ENCODE measurements around the gene ANKS1A.

ANKS1A gene

GRCh38 chr6:35036828-35037663 is 148.0 kb downstream of the ANKS1A start:
- in situ Hi-C loops (cut with MboI; ENCODE audit: low sequenced_read_pairs), result no loop called here

GRCh38 chr6:35037664-35038038 is 148.6 kb downstream of the ANKS1A start:
- in situ Hi-C loops (cut with MboI; ENCODE audit: low sequenced_read_pairs), result no loop called here

GRCh38 chr6:35038076-35038475 is 149.0 kb downstream of the ANKS1A start:
- in situ Hi-C loops (cut with MboI; ENCODE audit: low sequenced_read_pairs), result no loop called here

DNA sequence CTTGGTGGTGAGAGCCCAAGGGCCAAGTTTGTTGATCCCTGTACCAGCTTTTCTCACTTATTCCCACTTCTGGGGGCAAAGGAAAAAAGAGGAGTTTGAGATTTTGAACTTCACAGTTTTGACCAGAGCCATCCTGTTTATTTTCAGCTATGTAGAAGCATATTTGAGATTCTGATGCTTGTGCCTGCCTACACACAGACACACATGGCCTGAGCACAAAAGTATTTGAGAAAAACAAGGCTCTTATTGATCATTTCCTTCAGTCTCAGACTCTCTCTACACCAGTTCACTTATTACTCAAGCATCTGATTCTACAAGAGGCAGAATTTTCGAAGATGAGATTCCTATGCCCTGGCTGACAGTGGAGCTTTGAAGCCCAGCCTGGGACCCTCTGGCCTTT is 151.3 kb downstream of the ANKS1A start:
- in situ Hi-C loops (cut with MboI; ENCODE audit: low sequenced_read_pairs), result no loop called here

DNA sequence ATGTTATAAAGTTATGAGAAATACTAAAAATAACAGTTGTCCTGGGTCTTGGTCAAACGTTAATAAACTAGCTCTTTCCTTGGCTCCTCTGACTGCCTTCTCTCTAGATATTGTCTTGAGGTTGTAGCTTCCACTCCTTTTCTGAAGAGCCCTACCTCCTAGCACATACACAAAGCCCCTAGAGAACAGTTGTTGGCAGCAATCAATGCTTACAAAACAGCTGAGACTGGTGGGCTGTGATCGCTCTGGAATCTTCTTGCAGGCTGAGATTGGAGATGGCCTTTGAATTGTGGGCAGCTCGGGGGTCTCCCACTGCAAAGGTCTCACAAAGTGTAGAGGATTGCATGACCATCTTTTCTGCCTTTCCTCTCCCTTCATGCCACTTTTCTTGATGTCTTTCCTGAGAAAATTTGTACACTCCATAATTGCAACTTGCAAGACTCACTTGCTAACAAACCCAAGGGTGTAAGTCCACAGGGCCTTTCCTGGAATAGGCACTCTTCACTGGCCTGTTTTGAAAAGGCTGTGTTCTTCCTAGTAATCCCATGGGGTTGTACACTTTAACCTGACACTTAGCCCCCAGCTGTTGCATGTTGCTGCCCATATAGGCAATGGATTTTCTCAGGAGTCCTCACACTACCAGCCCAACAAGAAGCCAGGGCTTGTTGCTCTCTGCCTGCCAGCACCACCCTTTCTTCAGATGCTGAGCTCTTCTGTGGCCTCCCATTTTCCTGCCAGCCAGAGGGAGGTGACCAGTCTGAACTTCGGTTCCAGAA is 152.2 kb downstream of the ANKS1A start:
- in situ Hi-C loops (cut with MboI; ENCODE audit: low sequenced_read_pairs), result no loop called here

DNA sequence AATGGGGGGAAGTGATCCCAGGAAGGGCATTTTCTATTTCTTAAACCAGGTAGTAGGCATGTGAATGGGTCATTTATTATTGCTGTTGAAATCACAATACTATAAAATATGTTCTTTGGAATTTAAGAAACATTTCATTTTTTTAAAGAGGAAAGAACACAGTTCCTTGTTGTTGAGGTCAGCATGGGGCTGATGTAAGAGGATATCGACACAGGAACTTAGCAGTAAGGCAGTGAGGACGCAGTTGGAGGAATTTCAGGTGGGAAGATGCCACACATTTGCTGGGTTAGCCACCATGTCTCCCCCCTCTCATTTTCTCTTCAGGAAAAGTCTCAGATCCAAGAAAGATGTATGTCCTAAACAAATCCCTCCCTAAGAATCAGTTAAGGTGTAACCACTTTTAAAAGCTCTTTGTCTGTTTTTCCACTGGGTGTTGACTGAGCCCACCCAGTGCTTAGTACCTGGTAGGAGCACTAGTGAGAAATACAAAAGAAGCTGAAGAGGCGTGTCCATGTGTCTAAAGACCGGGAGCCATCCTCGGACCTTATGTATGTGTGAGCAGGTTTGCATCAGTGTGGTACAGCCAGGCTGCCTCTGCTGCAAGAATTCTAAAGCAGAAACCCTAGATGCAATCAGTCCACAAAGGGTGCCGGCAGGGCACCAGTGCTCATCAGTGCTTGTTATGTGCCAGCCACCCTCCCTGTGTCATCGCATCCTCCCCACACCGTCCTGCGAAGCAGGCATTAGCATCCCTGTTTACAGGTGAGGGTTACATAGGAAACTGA is 153.2 kb downstream of the ANKS1A start:
- in situ Hi-C loops (cut with MboI; ENCODE audit: low sequenced_read_pairs), result no loop called here

DNA sequence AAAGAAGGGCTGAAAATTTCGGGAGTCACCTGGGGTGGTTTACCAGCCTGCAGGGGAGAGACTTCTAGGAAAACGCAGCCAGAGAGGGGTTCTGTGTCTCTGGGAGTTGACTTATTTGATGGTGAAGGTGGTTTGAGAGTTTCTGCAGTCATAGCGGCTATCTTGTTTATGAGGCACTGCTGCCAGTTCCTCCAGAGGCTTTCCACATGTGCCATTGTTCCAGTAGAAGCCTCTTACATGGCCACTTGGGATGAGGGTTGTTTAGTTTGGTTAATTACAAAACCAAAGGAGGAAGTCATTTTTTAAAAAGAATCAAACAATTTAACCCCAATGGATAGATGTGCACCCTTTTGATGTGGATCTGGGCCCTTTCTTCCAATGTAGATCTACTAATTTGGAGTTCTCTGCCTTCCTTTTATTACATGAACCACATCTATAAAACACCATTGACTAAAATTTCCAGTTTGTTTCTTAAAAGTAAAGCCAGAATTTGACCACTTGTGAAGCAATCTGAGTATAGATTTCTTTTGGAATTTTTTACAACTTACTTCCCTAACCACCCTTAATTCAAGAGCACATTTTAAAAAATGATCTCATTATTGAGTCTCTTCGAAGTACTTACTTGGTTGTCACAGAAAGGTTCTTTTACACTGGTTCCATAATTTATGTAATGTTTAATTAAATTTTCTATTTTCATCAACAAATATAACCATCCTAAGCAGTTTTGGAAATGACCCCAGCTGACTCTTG is 154.5 kb downstream of the ANKS1A start:
- in situ Hi-C loops (cut with MboI; ENCODE audit: low sequenced_read_pairs), result no loop called here

DNA sequence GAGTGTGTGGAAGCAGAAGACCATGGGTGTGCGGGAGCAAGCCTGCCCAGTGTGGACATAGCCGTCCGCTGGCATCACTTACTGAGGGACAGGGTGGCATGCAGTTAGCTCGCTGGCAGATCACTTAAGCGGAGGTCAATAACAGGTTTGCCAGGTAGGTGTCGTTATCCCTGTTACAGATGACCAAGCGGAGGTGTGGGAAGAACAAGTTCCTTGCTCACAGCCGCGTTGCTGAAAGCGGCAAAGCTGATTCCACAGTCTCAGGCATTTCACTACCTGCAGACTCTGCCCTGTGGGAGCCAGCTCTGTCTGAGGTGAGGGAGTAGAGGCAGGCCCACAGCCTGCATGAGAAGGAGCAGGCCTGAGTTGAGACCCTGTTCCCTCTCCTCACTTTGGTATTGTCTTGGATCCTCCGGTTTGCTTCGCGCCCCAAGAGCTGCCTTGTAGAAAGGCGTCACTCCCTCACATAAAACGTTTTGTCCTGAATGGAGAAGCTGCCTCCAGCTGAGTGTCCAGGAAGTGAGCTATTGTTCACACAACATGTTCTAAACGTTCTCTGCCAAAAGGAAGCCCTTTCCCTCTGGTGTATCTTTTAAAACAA is 155.2 kb downstream of the ANKS1A start:
- in situ Hi-C loops (cut with MboI; ENCODE audit: low sequenced_read_pairs), result no loop called here

- in situ Hi-C loops (cut with MboI; ENCODE audit: low sequenced_read_pairs), result no loop called here
Observed at GRCh38 chr6:35044761-35045421, 155.8 kb downstream of the ANKS1A start.

GRCh38 chr6:35046103-35046502 is 157.0 kb downstream of the ANKS1A start:
- in situ Hi-C loops (cut with MboI; ENCODE audit: low sequenced_read_pairs), result no loop called here

GRCh38 chr6:35046862-35047261 is 157.8 kb downstream of the ANKS1A start:
- in situ Hi-C loops (cut with MboI; ENCODE audit: low sequenced_read_pairs), result no loop called here

GRCh38 chr6:35047265-35048011 is 158.4 kb downstream of the ANKS1A start:
- in situ Hi-C loops (cut with MboI; ENCODE audit: low sequenced_read_pairs), result no loop called here

DNA sequence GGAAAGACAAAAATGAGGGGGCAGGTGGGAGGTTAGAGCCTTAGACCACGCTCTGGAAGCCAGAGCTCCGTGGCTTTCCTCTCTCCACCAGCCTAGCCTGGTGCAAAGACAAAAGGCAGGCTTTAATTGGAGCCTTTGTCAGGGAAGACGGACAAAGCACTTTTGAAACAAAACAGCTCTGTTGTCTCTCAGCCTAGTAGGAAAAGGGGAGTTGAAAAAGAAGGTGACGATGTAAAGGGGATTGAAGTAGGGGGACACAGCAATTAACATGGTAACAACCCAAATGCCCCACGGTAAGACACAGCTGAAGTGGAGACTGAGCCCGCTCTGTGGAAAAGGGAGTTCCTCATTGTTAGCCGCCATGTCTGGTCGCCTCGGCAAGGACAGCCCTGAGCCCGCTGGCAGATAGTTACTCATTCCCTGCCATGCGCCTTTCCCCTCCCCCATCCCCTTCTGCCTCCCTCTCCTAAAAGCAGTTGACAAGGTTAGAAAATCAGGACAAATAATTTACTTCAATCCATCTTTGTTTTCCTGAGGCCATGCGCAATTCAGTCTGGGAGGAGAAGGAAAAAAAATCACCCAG is 159.1 kb downstream of the ANKS1A start:
- in situ Hi-C loops (cut with MboI; ENCODE audit: low sequenced_read_pairs), result no loop called here

GRCh38 chr6:35048631-35049083 is 159.6 kb downstream of the ANKS1A start:
- in situ Hi-C loops (cut with MboI; ENCODE audit: low sequenced_read_pairs), result no loop called here

DNA sequence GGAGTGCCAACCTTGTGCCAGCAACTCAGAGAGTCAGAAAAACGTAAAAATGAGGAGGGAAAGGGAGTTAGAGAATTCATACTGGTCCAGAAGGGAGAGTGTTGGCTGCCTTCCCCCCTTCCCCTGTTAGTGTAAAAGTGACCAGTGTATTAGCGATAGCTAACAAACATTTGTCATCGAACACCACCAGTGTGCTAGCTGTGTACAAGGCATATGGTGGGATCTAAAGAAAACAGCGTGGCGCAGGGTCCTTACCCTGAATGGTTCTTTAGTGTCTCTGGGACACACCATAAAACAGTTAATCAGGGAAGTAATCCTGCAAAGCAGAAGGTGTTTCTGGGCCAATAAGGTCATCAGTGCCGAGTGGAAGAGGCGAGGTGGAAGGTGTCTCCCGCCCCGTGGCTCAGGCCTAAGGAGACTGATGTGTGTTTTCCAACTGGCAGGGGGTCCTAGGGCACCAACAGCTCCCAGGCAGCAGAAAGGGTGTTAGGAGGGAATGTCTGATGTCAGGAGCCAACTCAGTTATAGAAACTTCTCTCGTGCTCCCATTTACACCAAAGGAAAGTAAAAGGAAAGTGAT is 160.2 kb downstream of the ANKS1A start:
- in situ Hi-C loops (cut with MboI; ENCODE audit: low sequenced_read_pairs), result no loop called here

DNA sequence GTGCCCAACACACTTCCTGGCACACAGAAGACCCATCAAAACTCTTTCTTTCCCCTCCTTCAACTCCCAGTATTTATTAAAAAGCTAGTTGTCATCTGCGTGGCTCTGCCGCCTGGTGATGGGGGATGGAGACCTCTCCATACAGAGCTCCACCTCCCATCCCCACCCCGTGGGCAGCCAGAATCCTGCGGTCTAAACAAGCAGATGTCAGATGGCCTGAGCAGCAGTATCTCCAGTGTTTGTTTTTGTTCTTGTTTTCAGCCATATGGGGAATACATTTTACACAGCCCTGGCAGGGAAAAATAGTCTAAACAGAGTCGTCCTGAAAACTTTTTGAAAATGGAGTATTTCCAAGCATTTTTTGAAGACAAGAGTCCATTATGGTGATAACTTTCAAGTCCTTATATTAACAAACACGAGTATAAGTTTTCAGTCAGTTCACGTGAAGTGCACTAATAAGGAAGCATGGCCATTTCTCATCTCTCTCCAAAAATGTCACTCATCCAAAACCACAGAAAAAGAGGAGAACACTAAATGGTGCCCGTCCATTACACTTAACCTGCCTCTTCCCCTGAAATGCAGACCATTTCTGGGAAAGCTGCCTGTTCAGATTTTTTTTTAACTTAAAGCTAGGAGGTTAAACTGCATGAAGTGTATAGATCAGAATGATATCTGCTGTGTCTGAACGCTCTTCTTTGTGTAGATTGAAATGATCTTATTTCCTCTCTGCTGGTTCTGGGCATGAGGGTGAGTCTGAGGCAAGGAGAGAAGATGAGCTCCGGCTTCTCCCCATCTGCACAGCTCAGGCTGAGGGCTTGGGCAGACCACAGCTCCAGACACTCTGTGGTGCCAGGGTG is 161.1 kb downstream of the ANKS1A start:
- in situ Hi-C loops (cut with MboI; ENCODE audit: low sequenced_read_pairs), result no loop called here

- in situ Hi-C loops (cut with MboI; ENCODE audit: low sequenced_read_pairs), result no loop called here
Observed at GRCh38 chr6:35050757-35051330, 161.8 kb downstream of the ANKS1A start.

Data from hTERT RPE-1 (cell line).